Right ventricle myocardium superior (tissue), 1 donor: ENCODE measurements around the gene RNLS. TPM values are rescaled to one million over a fixed set of nuclear protein-coding genes. Genes with fewer than 3 reads are reported as not detected.
A peak's percentile ranks its signal among the peaks of the same experiment; 100 is the strongest.

Experiments
- ATAC-seq: fragments of 200-7000 bp; cut with Tn5 transposase; one replicate; pipeline ENCODE4 v1.9.1; 2020; ENCODE audit warnings: mild to moderate bottlenecking; ENCODE audit not compliant: poor library complexity
- DNase-seq: peaks from one replicate; pipeline ENCODE4 v3.0.0-alpha.2; 2020
- intact Hi-C: fragments of 100-400 bp; cut with DNase I; formaldehyde crosslinking; loops from one replicate; pipeline ENCODE4 v1.11.2; 2022
- total RNA-seq: library from RNA; stranded (reverse); fragmentation: NEBNext Ultra II Directional; extraction: Animal tissue kit (Norgen Biotek cat#: 25700); gene quantifications from one replicate; pipeline ENCODE4 v1.2.1, GENCODE V29; 2021
- donor health status: DM: no; HTN: yes; CAD: no; lungs with severe emphysema.

Gene RNLS
- total RNA-seq, 1 donor from 2014 or later, result 22.5 TPM

DNA sequence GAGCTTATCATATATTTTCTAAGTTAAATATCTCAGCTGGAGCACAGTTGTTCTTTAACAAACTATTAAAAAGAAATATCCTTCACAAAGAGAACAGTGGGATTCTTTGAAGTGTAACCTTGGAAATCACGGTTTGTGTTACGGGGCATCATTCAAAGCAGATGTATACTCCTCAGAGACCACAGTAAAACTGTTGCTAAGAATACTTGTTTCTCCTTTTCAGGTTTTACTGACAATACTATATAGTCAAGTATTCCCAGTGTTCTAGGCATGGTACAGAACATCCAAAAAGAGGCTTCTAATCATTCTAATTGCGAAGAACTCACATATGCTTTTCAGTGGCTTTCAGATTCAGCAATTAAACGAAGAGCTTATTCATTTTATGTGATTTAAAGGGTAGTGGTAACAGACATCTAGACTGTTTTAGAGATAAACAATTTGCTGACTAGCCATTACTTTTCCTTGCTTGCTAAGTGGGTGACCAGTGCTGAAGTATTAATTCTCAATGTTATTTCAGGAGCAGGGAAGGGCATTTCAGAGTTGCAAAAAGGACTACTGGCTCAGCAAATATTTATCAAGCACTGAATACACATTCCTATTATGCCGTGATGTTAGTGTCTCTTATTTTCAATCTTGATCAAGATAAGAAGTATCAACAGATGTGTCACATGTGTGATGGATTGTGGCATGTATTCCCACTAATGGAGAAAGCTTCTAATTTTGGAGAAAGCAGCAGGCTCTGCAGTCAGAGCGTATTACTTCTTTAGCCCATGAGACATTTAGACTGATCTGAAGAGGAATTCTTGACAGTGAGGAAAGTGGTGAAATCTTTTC, 236.8 kb downstream of the RNLS start:
- DNase-seq (no peak), ATAC-seq (peak; percentile 38)
- intact Hi-C loops, result no loop called here

DNA sequence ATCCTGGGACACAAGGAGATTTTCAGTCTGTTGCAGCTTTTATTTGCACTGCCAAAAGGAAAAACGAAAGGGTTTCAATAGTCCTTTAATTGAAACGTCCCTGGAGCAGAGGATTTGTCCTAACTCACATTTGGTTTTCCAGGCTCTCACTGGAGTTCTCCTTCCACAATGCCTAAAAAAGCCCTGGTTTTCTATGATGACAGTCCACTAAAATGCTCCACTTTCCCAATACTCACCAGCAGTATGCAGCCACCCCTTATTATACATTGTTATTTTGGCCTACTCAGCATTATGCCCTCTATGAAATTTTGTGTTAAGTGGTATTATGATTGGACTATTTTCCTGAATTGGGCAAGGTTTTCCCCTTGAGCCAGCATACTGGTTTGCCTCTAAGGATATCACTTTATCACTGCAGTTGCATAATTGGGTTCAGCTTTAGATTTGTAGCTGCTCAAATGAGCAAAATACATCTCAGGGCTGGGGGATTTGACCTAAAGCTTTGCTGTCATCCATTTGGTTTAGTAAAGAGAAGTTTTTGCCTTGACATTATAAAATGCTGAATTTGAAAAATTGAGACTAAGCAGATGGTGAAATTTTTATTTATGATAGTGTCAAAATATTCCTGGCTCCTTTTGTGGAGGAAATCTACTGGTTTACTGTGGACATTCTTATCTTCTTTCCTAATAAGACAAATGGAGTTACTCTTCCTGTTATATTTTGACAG, 239.2 kb downstream of the RNLS start:
- intact Hi-C loops, result no loop called here
- DNase-seq (no peak), ATAC-seq (peak; percentile 78)

DNA sequence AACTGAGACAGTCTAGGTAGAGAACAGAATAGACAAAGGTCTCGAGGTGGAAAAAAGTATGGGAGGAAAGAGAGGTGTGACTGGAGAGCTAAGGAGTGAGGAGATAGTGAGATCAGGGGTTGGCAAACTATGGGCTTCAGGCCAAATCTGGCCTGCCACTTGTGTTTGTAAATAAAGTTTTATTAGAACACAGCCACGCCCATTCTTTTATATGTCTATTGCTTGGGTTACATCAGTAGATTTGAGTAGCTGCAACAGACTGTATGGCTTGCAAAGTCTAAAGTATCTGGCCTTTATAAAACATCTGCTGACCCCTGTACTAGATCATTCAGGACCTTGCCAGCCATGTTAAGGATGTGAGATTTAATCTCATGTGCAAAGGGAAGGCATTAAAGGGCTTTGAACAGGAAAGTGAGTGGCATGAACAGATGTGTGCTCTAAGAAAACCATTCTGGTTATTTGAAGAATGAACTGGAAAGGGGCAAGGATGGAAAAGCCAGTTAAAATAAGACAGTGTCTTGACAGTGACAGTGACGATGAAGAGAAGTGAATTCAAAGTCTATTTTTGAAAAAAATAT, 240.3 kb downstream of the RNLS start:
- intact Hi-C loops, result no loop called here
- DNase-seq (no peak), ATAC-seq (no peak)

DNA sequence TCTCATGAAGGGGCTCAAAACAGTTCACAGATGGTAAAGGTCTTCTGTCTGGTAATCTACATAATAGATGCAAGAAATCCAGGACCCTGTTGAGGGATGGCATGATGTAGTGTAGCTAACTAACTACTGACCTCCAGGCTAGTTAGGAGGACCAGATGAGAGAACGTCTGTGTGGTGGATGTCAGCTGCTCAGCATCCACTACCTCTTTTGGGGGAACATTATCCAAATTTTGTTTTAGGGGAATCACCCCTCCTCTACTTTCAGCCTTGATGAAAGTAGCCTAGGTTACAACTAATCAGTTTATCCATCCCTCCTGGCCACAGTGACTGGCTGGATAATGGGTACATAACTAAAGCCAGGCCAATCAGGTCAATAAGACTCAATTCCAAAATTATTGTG, 246.0 kb downstream of the RNLS start:
- intact Hi-C loops, result no loop called here
- DNase-seq (no peak), ATAC-seq (no peak)

DNA sequence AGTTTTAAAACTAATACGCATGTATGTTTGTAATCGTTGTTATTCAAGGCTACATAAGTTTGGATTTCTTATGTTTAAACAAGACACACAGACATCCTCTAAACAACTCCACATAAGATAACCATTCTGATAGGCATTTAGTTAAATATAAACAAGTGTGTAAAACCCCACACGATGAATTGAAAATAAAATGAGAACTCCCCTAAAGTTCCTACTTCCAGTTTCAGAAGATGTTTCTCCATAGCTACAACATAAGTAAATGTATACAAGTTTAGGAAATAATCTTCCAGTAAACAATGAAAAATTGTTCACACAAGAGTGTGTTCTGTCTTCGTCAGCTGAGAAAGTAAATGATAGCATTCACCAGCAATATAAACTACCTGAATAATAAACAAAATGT, 246.8 kb downstream of the RNLS start:
- ATAC-seq, result no peak
- intact Hi-C loops, result no loop called here
- no peak for DNase-seq

DNA sequence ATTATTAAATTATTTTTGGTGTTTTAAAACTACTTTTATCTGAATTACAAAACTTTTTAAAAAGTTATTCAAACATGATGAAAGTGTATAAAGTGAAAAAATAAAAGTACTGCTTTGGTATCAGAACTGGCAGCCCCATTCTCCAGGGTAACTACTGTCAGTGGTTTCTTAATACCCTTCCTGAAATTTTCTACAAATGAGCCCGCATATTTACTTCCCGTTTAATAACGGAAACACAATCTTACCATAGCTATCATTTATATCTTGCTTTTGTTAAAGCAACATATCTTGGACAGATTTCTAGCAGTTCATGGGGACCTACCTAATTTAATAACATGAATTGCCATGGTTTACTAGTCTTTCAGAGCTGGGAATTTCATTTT, 249.9 kb downstream of the RNLS start:
- intact Hi-C loops, result no loop called here
- ATAC-seq (no peak), DNase-seq (no peak)

DNA sequence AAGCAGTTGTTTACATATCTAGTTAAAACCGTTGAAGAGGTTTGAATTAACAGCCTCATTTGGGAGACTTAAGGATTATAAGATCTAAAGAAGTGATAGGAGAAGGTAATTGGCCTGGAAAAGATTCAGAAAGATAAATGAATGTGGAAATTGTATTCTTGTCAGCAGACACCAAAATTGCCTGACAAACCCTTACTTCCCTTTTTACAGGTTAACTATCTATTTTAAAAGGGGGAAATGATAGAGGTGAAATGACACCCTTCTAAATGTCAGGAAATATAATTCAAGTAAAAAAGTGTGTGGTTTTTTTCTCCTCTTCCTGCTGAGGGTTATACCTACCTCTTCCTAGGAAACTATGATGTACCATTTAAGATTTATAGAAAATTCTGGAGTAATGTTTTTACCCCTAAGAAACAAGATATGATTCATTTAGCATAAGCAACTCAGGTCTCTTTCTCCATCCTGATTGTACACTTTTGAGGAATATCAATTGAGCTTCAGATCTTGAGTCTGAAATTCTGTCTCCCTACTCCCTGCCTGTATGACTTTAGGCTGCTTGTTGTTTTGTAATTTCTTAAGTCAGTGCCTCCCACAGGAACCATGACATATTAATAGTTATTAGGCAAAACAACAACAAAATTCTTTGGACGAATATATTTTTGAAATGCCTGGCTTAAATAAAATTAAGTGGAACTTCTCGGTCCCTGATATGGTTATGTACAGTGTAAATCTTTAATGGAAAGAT, 250.4 kb downstream of the RNLS start:
- ATAC-seq, result no peak
- intact Hi-C loops, result no loop called here
- no peak for DNase-seq

DNA sequence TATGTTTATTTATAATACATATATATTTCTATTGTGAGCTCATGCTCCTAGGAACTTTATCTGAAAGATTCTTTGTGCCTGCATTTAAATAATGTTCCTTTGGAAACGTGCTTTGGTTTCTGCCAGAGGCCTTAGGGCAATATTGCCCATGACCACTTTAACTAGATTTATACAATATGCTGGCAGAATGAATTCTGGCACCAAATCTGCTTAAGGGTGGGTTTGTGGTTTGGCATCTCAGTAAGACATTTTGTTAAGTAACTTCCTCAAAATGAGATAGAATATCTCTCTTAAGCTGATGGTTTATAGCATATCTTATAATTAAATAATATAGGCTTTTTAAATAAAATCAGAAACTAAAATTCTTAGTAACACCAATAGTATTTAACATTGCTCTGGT, 252.9 kb downstream of the RNLS start:
- intact Hi-C loops, result no loop called here

DNA sequence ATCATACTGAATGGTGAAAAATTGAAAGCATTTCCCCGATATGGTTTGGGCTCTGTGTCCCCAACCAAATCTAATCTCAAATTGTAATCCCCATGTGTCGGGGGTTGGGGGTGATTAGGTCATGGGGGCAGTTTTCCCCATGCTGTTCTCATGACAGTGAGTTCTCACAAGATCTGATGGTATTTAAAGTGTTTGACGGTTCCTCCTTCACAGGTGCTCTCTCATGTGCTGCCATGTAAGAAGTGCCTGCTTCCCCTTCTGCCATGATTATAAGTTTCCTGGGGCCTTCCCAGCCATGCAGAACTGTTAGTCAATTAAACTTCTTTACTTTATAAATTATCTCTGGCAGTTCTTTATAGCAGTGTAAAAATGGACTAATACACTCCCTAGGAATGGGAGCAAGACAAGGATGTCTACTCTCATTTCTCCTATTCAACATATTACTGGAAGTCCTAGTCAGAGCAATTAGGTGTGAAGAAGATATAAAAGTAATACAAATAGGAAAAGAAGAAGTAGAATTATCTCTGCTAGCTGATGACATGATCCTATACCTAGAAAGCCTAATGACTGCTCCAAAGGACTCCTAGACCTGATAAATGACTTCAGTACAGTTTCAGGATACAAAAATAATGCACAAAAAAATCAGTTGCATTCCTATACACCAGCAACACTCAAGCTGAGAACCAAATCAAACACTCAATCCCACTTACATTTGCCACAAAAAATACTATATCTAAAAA, 260.6 kb downstream of the RNLS start:
- no peak for ATAC-seq
- no peak for DNase-seq
- intact Hi-C loops, result no loop called here

More for the DNA sequence above, 252.9 kb downstream of the RNLS start:
- ATAC-seq (no peak), DNase-seq (no peak)

DNA sequence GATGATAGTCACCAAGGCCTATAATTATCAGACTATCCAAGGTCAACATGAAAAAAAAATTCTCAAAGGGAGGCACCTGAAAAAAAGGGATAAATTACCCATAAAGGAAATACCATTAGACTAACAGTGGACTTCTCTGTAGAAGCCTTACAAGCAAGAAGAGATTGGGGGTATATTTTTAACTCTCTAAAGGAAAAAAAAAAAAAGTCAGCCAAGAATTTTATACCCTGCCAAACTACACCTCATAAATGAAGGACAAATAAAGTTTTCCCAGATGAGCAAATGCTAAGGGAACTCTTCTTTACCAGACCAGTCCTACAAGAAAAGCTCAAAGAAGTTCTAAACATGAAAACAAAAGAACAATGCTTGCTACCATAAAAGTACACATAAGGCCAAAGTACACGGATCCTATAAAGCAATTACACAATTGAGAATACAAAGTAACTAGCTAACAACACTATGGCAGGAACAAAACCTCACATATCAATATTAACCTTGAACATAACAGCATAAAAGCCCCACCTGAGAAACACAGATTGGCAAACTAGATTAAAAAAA, 263.1 kb downstream of the RNLS start:
- intact Hi-C loops, result no loop called here
- ATAC-seq, result no peak
- DNase-seq, result no peak

DNA sequence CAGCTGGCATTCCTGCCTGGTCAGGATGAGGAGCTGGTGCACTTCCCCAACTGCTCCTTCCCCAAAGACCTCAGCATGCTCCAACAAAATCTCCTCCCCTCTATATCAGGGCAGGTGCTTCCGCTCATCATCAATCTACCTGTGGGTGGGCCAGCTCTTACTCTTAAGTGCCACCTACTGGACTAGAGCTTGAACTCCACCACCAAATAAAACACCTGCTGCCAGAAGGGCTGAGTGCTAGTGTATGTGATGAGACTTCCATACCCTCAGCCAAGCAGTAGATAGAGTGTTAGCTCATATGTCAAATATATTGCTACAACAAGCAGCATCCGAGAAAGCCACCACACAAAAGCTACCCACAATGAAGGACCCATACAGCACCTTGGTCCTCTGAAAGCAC, 264.3 kb downstream of the RNLS start:
- DNase-seq (no peak), ATAC-seq (no peak)
- intact Hi-C loops, result no loop called here

DNA sequence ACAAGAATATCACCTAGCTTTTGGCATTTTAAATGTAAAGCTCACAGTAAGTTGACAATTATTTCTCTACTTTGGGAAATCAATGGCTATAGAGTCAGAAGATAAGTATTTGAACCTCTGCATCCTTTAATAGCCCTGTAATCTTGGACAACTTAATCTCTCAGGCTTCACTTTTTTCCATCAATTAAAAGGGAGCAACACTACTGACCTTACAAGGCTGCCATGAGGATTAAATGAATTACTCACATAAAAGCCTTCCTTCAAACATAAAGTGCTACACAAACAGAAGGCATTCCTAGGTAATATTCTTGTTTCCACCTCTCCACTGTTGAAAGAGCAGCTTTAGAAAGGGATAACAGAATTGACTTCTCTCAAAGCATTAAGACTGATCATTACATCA, 266.0 kb downstream of the RNLS start:
- no peak for ATAC-seq
- no peak for DNase-seq
- intact Hi-C loops, result no loop called here

DNA sequence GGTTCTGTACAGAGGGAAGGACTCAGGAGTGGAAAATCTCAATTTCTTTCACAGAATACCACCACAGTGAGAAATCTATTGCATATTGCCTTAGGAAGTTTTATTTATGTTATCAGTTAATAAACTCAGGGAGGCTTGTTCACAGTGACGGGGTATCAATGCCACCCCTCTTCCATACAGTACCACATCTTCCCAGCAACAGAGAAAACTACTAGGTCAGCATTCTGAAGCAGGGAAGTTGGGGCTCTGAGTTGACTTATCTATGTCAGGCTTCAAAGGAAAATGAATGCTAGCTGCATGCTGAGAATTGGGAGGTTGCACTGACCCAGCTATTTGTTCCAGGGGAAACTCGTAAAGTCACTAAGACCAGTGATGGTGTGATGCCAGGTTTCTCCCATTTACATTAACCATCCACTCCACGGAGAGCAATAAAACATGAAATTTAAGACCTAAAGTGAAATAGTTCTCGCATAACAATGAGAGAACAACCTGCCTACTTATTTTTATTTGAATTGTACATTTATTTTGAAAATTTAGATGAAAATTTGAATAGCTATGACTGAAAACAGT, 266.7 kb downstream of the RNLS start:
- no peak for ATAC-seq
- intact Hi-C loops, result no loop called here
- DNase-seq, result no peak

DNA sequence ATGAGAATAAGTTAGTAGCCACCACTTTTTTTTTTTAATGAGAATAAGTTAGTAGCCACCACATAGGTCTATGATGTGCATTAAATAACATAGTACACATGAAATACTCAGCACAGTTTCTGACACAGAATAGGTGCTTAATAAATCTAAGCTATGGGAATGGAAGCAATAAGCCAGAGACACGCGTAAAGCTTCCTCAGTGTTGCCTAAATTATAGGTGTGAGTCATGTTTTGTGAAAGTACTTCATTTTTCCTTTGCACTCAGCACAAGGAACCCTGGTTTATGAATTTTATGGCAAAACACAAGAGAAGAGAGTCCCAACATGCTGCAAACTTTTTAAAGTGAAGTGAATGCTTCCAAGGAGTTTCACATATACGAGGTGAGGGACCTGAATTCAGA, 267.4 kb downstream of the RNLS start:
- intact Hi-C loops, result no loop called here
- ATAC-seq, result no peak
- DNase-seq, result no peak

DNA sequence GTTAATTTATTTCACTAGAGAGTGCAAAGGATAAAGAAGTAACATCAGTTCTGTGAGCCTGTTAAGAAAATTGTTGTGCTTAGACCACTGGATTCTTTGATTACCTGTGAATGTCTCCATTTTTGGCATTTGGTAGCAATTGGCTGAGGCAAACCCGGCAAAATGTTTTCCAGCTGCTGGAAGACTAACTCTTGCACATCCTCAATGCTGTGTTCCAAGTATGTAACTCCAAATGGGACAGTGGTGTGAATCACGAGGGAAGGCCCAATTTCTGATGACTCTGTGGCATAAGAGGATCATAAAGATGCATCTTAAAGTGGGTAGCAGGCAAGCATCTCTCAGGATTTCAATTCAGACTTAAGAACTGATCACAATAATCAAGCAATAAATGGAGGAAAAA, 268.8 kb downstream of the RNLS start:
- intact Hi-C loops, result no loop called here
- DNase-seq (no peak), ATAC-seq (no peak)

DNA sequence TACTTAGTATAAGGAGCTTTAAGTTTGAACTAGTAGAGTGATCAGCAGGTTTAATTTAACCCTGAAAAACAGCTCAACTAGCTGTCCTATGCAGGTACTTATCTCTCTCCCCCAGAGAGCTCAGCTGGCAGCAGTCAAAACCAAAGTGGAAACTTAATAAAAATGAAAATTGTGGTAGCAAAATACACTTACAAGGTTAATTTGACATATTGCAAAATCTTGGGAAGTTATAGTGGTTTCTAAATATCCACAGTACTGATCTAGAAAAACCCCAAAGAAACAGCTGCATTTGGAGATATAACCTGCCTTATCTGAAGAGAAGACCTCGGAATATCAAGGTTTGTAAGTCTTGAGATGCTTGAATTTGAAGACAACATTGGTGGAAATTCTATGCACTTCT, 269.2 kb downstream of the RNLS start:
- intact Hi-C loops, result no loop called here
- no peak for ATAC-seq
- DNase-seq, result no peak

DNA sequence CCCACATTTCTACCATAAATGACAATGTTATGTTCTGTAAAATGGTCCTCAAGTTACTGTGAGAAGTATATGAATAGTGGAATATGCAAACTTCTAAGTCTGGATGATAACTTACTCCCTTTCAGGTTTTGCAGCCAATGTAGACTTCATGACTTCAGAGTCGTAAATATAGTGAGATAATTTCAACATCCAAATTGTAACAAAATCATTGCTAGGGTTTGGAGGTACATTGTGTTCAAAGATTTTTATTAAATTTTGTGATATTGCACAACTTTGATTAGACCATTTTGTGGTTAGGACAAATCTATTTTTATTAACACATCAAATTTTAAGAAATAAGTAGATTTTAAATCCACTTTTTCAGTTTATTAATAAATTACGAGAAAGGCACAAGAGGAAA, 270.3 kb downstream of the RNLS start:
- ATAC-seq (no peak), DNase-seq (no peak)
- intact Hi-C loops, result no loop called here

DNA sequence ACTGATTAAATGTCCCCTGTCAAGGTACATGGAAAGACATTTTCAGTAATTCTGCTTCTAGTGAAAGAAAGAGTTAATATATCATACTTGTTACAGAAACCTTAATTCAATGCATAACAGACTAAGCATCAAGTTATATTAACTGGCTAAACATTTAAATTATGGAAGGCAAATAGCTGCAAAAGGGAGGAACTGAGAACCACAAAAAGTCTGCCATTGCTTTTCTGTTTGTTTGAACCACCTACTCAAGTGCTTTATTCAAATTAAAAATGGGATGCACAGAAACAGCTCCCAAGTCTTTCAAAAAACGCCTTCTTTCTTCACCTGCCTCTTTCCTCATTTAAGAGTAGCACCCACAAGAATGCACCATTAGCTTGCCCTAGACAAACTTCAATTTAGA, 271.9 kb downstream of the RNLS start:
- DNase-seq, result no peak
- no peak for ATAC-seq
- intact Hi-C loops, result no loop called here
